Measurements from ENCODE around the gene XCL1.

GRCh38 chr1:168552961-168553360, 23.4 kb upstream of the XCL1 start:
- TF ChIP-seq CTCF (conservative IDR thresholded peaks at IDR 0.05; ENCODE audit: low read depth in 2 of 2) (no peak), CREB1 (CRISPR knock-in tag; IDR thresholded peaks at IDR 0.05; ENCODE audit: low read depth) (no peak), JUNB (IDR thresholded peaks at IDR 0.05; ENCODE audit: unreplicated experiment) (no peak), EZH2phosphoT487 (IDR thresholded peaks at IDR 0.05; ENCODE audit: unreplicated experiment) (no peak), REST (IDR thresholded peaks at IDR 0.05; ENCODE audit: unreplicated experiment) (no peak), ETS1 (IDR thresholded peaks at IDR 0.05) (no peak), EZH2 (IDR thresholded peaks at IDR 0.05; ENCODE audit: low read depth, unreplicated experiment) (no peak)

Data from GM23338 (cell line).